Stimulated activated CD4-positive, alpha-beta T cell treated with anti-CD3 and anti-CD28 coated beads, Interleukin-12 subunit alpha, Interleukin-12 subunit beta, amount 100 ng/mL, for 48 hours (primary cell): ENCODE results near the gene KDM4E.
"Not testable (repeated sequence)": the region's sequence is repeated elsewhere in the genome, so short reads cannot be mapped to it uniquely, and the experiment has no call there.

Source experiments
- DNase-seq, 3 donors: peaks; one replicate each; pipeline ENCODE4 v3.0.0-alpha.2; 2020; ENCODE audit warnings: low read depth in 2 of 3, low spot score in 1 of 3

KDM4E gene

GRCh38 chr11:95024958-95025357, at the start of gene KDM4E:
KDM4E (plus strand) TSS chr11:95025258; CDS start chr11:95025558, 300 bp downstream.
- no peak for DNase-seq

GRCh38 chr11:94975599-94975998, 49.5 kb upstream of the KDM4E start:
- DNase-seq = no peak

- no peak for DNase-seq
Observed at GRCh38 chr11:94987378-94987777, 37.7 kb upstream of the KDM4E start.

GRCh38 chr11:94988748-94989147, 36.3 kb upstream of the KDM4E start:
- no peak for DNase-seq

- DNase-seq = no peak
Observed at GRCh38 chr11:94993400-94993943, 31.6 kb upstream of the KDM4E start.

GRCh38 chr11:94997437-94997836, 27.6 kb upstream of the KDM4E start:
- DNase-seq = no peak

- DNase-seq = no peak
Observed at GRCh38 chr11:94998285-94998684, 26.8 kb upstream of the KDM4E start.

- DNase-seq = no peak
Observed at GRCh38 chr11:95003716-95004115, 21.3 kb upstream of the KDM4E start.

- DNase-seq = no peak
Observed at GRCh38 chr11:95005642-95006041, 19.4 kb upstream of the KDM4E start.

GRCh38 chr11:95011376-95011775, 13.7 kb upstream of the KDM4E start:
- no peak for DNase-seq

- DNase-seq = no peak
Observed at GRCh38 chr11:95014184-95014821, 10.8 kb upstream of the KDM4E start.

GRCh38 chr11:95016139-95016538, 8.9 kb upstream of the KDM4E start:
- DNase-seq = no peak

- DNase-seq = not testable (repeated sequence)
Observed at GRCh38 chr11:95021468-95021867, 3.6 kb upstream of the KDM4E start.

GRCh38 chr11:95025594-95025993, 536 bp downstream of the KDM4E start:
- DNase-seq = not testable (repeated sequence)

- DNase-seq = no peak
Observed at GRCh38 chr11:95028357-95028756, 3.3 kb downstream of the KDM4E start.

- no peak for DNase-seq
Observed at GRCh38 chr11:95033051-95033450, 8.0 kb downstream of the KDM4E start.

GRCh38 chr11:95035316-95035715, 10.3 kb downstream of the KDM4E start:
- no peak for DNase-seq

GRCh38 chr11:95037356-95038035, 12.4 kb downstream of the KDM4E start:
- not testable (repeated sequence) for DNase-seq

GRCh38 chr11:95042239-95042638, 17.2 kb downstream of the KDM4E start:
- DNase-seq = no peak

GRCh38 chr11:95042906-95043305, 17.8 kb downstream of the KDM4E start:
- no peak for DNase-seq

GRCh38 chr11:95044010-95044409, 19.0 kb downstream of the KDM4E start:
- no peak for DNase-seq

GRCh38 chr11:95045812-95046211, 20.8 kb downstream of the KDM4E start:
- DNase-seq = no peak

GRCh38 chr11:95049122-95049521, 24.1 kb downstream of the KDM4E start, which contains the start of gene KDM4F:
KDM4F (plus strand) TSS chr11:95049422.
- not testable (repeated sequence) for DNase-seq
